Calu3 (cell line): ENCODE data around the gene BSCL2. TPM values are rescaled to one million over a fixed set of nuclear protein-coding genes. Genes with fewer than 3 reads are reported as not detected.
"Not testable (repeated sequence)": the region's sequence is repeated elsewhere in the genome, so short reads cannot be mapped to it uniquely, and the experiment has no call there.

Source experiments
- BruUV-seq: library from RNA; stranded (reverse); fragments of 400-500 nt; replicated peaks from 2 replicates; lab custom pipeline; 2021; lab: Mats Ljungman, UMichigan
- CTCF ChIA-PET: fragments of 300-600 bp; sonication (Branson Sonifier 250); formaldehyde crosslinking; loops from one replicate; lab custom pipeline; 2022; ENCODE audit warnings: antibody characterized with exemption; lab: Charles Lee
- DNase-seq: peaks from one replicate; pipeline ENCODE4 v3.0.0; 2022
- H3K27ac Mint-ChIP-seq: one replicate; pipeline ENCODE4 v1.8.0; 2022; ENCODE audit warnings: mixed read lengths; ENCODE audit not compliant: unreplicated experiment
- H3K27me3 Mint-ChIP-seq: one replicate; pipeline ENCODE4 v1.8.0; 2022; ENCODE audit warnings: mixed read lengths; ENCODE audit not compliant: unreplicated experiment
- H3K36me3 Mint-ChIP-seq: one replicate; pipeline ENCODE4 v1.8.0; 2022; ENCODE audit warnings: mild to moderate bottlenecking, moderate library complexity, mixed read lengths; ENCODE audit not compliant: insufficient read depth, unreplicated experiment
- H3K4me1 Mint-ChIP-seq: one replicate; pipeline ENCODE4 v1.8.0; 2022; ENCODE audit warnings: mild to moderate bottlenecking, low read depth, mixed read lengths; ENCODE audit not compliant: unreplicated experiment
- H3K4me3 Mint-ChIP-seq: one replicate; pipeline ENCODE4 v1.8.0; 2022; ENCODE audit warnings: mild to moderate bottlenecking, low read depth, moderate library complexity, mixed read lengths; ENCODE audit not compliant: unreplicated experiment
- H3K9me3 Mint-ChIP-seq: one replicate; pipeline ENCODE4 v1.8.0; 2022; ENCODE audit warnings: low read depth, mixed read lengths; ENCODE audit not compliant: unreplicated experiment
- intact Hi-C: fragments of 100-400 bp; cut with micrococcal nuclease; formaldehyde crosslinking; loops from one replicate; pipeline ENCODE4 v1.10.0; 2022; ENCODE audit not compliant: unreplicated experiment
- total RNA-seq: library from RNA; stranded (reverse); gene quantifications from 2 replicates; pipeline ENCODE4 v1.2.3, GENCODE V29; 2022
- TF ChIP-seq, protein P1 (sequence below): fragments of 200-600 bp; IDR thresholded peaks from one replicate; pipeline ENCODE4 v1.8.0; 2022; ENCODE audit warnings: antibody characterized with exemption; ENCODE audit not compliant: unreplicated experiment

The BSCL2 gene
- total RNA-seq, 1 experiment from 2014 or later = 71.5 TPM

DNA sequence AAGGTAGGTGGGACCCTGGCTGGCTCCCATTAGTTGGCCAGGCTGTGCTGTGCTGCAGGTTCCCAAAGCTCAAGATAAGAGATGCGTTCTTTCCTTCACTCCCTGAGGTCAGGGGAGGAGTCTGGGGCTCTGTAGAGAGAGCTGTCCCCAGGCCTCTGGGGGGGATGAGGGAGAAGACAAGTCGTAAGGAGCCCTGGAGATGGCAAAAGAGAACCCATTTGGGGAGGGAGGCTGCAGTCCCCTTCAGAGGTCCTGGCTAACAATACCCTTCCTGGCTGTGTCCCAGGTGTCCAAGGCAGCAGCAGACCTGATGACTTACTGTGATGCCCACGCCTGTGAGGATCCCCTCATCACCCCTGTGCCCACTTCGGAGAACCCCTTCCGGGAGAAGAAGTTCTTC lies 1.2 kb upstream of the BSCL2 start:
- CTCF ChIA-PET = no interaction called here
- DNase-seq = no peak
- no peaks in the 10 kb centered on the region for H3K9me3 Mint-ChIP-seq
- no TSS peak for BruUV-seq
- TF ChIP-seq, protein P1, sequence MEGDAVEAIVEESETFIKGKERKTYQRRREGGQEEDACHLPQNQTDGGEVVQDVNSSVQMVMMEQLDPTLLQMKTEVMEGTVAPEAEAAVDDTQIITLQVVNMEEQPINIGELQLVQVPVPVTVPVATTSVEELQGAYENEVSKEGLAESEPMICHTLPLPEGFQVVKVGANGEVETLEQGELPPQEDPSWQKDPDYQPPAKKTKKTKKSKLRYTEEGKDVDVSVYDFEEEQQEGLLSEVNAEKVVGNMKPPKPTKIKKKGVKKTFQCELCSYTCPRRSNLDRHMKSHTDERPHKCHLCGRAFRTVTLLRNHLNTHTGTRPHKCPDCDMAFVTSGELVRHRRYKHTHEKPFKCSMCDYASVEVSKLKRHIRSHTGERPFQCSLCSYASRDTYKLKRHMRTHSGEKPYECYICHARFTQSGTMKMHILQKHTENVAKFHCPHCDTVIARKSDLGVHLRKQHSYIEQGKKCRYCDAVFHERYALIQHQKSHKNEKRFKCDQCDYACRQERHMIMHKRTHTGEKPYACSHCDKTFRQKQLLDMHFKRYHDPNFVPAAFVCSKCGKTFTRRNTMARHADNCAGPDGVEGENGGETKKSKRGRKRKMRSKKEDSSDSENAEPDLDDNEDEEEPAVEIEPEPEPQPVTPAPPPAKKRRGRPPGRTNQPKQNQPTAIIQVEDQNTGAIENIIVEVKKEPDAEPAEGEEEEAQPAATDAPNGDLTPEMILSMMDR = no peak
- peak overlapping the region; percentile 64 for H3K4me3 Mint-ChIP-seq
- peaks cover 37% of the 10 kb centered on the region for H3K4me1 Mint-ChIP-seq
- intact Hi-C loops = no loop called here
- no peaks in the 10 kb centered on the region for H3K27me3 Mint-ChIP-seq
- peaks cover 82% of the 10 kb centered on the region for H3K36me3 Mint-ChIP-seq
- peak overlapping the region; percentile 82 for H3K27ac Mint-ChIP-seq

DNA sequence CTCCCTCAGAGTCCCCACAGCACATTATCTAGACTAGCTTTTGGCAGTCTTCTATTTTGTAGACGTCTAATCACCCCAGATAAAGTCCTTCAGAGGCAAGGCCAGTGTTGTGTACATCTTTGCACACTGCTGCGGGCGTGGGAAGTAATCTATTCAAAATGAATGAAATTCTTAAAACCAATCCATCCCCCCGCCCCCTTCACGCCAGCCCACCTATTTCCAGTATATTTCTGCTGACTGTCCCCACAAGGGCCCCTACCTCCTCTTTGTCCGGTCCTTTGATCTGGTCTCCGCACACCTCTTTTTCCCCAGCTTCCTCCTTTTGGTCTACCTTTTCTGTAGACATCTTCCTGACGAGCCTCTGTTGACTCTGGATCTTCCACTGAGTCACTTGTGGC lies 375 bp downstream of the BSCL2 start:
- BruUV-seq = no TSS peak
- Mint-ChIP-seq H3K4me3 (peak overlapping the region; percentile 98), H3K27ac (peak overlapping the region; percentile 55), H3K36me3 (peaks cover 76% of the 10 kb centered on the region), H3K4me1 (peaks cover 24% of the 10 kb centered on the region), H3K27me3 (no peaks in the 10 kb centered on the region), H3K9me3 (no peaks in the 10 kb centered on the region)
- TF ChIP-seq, protein P1 = no peak
- no peak for DNase-seq
- intact Hi-C loops = no loop called here
- CTCF ChIA-PET = no interaction called here

DNA sequence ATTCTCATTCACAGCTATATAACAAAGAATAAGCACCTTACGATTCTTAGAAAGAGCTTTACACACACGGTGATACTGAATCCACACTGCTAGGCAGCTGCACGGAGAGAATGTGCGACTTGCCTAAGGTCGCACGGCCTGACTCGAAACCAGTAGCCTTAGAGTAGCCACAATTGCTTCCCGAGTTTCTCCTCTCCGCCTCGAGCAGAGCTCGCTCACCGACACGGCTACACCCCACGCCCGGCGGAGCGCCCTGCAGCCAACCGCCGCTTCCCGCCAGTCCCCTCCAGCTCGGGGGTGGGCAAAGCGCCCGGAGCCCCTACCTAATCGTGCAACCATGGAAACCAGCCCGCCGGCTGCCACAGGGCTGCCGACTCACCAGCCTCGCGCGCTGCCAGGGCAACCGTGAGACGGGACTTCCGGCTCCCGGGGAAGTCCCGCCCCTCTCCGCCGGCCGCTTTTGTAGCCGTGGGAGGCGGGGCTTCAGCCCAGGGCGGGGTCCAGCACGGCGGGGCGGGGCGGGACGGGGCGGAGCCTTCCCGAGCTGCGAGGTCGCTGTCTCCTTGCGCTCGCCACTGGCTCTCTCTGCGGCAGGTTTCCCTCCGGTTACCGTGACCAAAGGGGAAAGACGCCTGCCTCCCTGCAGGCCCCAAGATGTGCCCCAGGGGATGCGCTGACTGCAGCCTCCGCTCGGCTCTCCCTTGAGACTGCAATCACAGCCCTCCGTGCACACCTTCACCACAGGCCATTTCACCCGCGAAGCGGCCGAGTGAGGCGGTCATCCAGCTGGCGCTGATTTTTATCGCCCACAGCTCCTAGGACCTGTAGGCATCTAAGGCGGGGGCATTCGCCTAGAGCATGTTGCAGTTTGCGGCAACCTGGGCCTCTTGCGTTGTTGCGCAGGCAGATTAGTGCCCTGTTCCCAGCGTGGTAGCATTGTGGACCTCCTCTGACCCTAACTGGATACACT lies 1.1 kb downstream of the BSCL2 start:
- Mint-ChIP-seq H3K9me3 (no peaks in the 10 kb centered on the region), H3K27me3 (no peaks in the 10 kb centered on the region), H3K4me3 (peak overlapping the region; percentile 98), H3K36me3 (peaks cover 74% of the 10 kb centered on the region), H3K27ac (peak overlapping the region; percentile 86), H3K4me1 (peaks cover 24% of the 10 kb centered on the region)
- intact Hi-C loops = no loop called here
- CTCF ChIA-PET = interaction anchor here (1.3 kb wide), 1 partner anchor 114 kb away, joined by 4 read pairs; the partner anchor contains the start of gene TUT1
- peak; percentile 94 for DNase-seq
- TF ChIP-seq, protein P1 = no peak
- no TSS peak for BruUV-seq

DNA sequence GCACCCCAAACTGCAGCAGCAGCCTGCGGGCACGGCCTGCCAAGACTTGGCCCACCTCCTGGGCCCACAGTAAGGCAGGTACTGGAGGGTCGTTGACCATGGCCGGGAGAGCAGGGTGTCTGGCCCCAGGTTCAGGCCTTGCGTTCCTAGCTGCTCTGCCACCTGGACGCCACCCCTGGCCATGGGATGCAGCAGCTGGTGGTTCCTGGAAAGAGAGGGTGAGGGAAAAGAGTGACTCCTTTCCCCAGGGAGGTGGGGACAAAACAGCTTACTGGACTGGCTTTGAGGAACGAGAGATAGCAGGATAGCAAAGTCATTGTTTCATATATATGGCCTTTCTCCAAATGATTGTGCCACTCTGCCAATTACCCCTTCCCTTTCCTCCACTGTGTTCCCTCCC lies 1.8 kb downstream of the BSCL2 start:
- peaks cover 24% of the 10 kb centered on the region for H3K4me1 Mint-ChIP-seq
- peak overlapping the region; percentile 86 for H3K27ac Mint-ChIP-seq
- BruUV-seq = no TSS peak
- TF ChIP-seq, protein P1 = no peak
- peak; percentile 29 for DNase-seq
- no peaks in the 10 kb centered on the region for H3K27me3 Mint-ChIP-seq
- H3K4me3 Mint-ChIP-seq = peak overlapping the region; percentile 98
- intact Hi-C loops = no loop called here
- peaks cover 71% of the 10 kb centered on the region for H3K36me3 Mint-ChIP-seq
- no peaks in the 10 kb centered on the region for H3K9me3 Mint-ChIP-seq
- CTCF ChIA-PET = interaction anchor here (1.3 kb wide), 1 partner anchor 114 kb away, joined by 4 read pairs; the partner anchor contains the start of gene TUT1

DNA sequence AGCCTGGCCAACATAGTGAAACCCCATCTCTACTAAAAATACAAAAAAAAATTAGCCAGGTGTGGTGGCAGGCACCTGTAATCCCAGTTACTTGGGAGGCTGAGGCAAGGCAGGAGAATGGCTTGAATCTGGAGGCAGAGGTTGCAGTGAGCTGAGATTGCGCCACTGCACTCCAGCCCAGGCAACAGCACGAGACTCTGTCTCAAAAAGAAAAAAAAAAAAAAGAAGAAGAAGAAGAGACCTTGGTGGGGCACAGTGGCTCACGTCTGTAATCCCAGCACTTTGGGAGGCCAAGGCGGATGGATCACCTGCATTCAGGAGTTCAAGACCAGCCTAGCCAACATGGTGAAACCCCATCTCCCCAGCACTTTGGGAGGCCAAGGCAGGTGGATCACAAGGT lies 3.3 kb downstream of the BSCL2 start:
- BruUV-seq, H3K4me3 Mint-ChIP-seq, DNase-seq, H3K9me3 Mint-ChIP-seq, H3K27me3 Mint-ChIP-seq, H3K27ac Mint-ChIP-seq, intact Hi-C loops: not testable (repeated sequence)
- Mint-ChIP-seq H3K36me3 (peaks cover 61% of the 10 kb centered on the region), H3K4me1 (peaks cover 19% of the 10 kb centered on the region)
- CTCF ChIA-PET = interaction anchor here (0.7 kb wide), 1 partner anchor 112 kb away, joined by 3 read pairs; no protein-coding TSS in a partner anchor
